Liver (tissue), 3 donors: ENCODE data around the gene C9orf50.

Experiments
- CTCF ChIP-seq: fragments of 150-350 bp; IDR thresholded peaks from 2 replicates; pipeline ENCODE4 v1.5.1; 2017; ENCODE audit warnings: improper control_type of control experiment, low read depth, low read length; ENCODE audit not compliant: missing input control
- FOXA2 ChIP-seq: IDR thresholded peaks from 2 replicates; pipeline ENCODE4 v1.6.1; 2016; ENCODE audit warnings: antibody characterized with exemption
- REST ChIP-seq: IDR thresholded peaks from 2 replicates; pipeline ENCODE4 v1.6.1; 2016; ENCODE audit warnings: antibody characterized with exemption, mild to moderate bottlenecking
- RXRA ChIP-seq, 2 donors: IDR thresholded peaks; 2 replicates each; pipeline ENCODE4 v1.6.1; 2017 to 2018; ENCODE audit warnings: antibody characterized with exemption in 2 of 2, mild to moderate bottlenecking in 1 of 2
- YY1 ChIP-seq: IDR thresholded peaks from 2 replicates; pipeline ENCODE4 v1.6.1; 2016; ENCODE audit warnings: antibody characterized with exemption, mild to moderate bottlenecking
- ZBTB33 ChIP-seq: IDR thresholded peaks from 2 replicates; pipeline ENCODE4 v1.6.1; 2016; ENCODE audit warnings: antibody characterized with exemption
- donor health status: healthy.
- donor health status: healthy.

- TF ChIP-seq CTCF (no peak), REST (no peak), YY1 (no peak), RXRA (IDR thresholded peaks at IDR 0.05) (no peak), ZBTB33 (no peak), FOXA2 (no peak)
Observed at GRCh38 chr9:129568560-129569501, 52.1 kb downstream of the C9orf50 start.
